GM21717 (cell line): ENCODE measurements around the gene STX4.
"Not testable (repeated sequence)": the region's sequence is repeated elsewhere in the genome, so short reads cannot be mapped to it uniquely, and the experiment has no call there.

Experiments
- ATAC-seq: cut with Tn5 transposase; IDR thresholded peaks from one replicate; pipeline ENCODE4 v1.9.1; 2021; ENCODE audit warnings: mild to moderate bottlenecking, moderate library complexity; ENCODE audit not compliant: unreplicated experiment

The STX4 gene

DNA sequence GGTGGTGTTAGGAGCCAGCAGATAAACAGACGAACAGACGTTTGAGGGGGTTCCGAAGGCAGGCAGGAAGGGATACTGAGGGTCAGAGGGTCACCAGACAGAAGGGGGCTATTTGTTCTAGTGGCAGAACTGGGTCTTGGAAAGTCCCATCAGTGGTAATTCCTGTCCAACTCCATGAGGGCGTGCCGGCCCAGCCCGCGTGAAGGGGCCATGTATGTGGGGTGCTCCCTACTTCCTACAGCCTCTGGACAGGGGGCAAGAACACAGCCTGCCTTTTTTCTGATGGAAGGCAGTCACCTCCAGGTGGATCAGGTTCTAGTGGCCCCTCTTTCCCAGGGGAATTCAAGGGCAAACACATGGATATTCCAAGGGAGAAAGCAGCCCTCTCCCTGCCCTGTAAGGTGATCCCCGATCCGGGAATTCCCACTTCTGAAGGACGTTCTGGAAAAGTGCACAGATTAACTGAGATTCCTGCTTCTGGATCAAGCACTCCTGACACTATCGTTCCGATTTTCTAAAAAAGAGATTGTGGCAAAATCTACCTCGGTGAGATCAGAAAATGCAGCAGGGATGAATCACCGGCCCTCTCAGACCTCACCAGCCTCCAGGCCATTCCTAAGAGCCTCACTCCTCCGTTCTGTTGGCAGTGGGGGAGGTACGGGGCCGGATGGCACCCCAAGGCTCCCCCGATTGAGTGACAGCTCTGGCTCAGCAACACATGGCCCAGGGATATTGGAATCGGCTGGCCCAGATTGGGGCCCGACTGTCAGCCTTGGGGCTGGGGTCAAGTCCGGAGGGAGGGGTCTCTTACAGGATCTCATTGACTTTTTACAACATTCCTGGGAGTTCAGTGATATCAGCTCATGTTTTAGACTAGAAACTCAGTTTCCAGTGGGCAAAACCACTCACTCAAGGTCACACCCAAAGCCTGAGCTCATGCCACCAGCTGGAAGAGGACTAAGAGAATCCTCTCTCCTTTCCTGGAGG, 35.3 kb upstream of the STX4 start:
- no peak for ATAC-seq

DNA sequence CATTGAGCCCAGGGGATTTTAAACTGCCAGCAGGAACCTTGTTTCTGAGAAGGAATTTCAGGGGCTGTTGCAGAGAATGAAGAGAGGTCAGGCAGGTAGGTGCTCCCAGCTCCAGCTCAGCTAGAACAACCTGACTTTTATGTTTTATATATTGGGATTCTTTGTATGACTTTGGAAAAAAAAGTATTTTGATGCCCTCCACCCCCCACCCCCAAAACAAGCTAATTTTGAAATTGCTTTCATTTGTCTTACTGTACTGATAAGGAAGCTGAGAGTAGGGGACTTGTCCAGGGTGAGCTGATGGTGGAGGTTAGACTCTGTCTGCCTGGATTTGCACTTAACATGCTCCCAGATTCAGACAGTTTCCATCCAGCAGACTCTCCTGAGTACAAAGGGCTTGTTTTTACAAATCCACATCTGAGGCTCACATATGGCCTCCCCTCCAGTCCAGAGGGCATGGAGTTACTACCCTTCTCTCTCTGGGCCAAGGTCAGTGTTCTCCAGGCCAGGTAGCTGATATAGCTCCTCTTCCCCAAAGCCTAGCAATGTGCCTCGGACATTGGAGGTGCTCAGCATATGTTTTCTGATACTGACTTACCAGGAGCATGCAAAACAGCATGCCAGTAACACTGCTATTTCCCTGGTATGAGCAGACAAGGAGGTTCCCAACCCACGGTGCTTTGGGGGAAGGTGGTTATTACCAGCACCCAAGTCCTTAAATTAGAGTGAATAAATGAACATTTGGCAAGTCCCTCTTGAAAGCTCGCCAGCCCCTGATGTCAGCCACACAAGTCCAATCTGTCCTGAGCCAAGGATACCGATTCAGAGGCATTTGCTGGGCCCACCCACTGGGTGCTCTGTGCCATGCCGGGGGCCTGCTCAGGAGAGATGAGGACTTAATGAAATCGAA, 34.3 kb upstream of the STX4 start:
- no peak for ATAC-seq

DNA sequence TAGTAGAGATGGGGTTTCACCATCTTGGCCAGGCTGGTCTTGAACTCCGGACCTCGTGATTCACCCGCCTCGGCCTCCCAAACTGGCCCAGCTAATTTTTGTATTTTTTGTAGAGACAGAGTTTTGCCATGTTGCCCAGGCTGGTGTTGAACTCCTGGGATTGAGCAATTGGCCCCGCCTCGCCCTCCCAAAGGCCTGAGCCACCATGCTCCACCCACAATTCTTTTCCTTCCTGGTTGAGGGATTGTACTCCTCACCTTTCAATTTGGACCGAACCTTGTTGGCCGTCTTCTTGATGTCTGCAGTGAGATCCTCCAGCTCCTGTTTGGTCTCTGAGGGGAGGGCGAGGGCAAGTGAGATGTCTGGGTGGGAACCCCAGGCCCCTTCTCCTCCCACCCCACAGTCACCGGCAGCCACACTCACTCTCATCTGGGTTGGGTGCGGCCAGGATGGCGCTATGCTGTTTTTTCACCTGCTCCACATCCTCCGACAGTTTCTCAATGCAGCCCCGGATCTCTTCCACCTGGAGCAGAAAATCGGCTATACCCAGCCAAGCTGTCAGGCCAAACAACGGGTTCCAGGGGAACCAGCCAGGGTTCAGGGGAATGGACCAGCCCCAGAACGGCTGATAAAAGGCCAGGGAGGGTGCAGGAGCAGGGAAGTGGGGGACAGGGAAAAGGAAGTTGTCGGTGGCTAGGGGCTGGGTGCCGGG, 32.5 kb upstream of the STX4 start:
- ATAC-seq, result no peak

DNA sequence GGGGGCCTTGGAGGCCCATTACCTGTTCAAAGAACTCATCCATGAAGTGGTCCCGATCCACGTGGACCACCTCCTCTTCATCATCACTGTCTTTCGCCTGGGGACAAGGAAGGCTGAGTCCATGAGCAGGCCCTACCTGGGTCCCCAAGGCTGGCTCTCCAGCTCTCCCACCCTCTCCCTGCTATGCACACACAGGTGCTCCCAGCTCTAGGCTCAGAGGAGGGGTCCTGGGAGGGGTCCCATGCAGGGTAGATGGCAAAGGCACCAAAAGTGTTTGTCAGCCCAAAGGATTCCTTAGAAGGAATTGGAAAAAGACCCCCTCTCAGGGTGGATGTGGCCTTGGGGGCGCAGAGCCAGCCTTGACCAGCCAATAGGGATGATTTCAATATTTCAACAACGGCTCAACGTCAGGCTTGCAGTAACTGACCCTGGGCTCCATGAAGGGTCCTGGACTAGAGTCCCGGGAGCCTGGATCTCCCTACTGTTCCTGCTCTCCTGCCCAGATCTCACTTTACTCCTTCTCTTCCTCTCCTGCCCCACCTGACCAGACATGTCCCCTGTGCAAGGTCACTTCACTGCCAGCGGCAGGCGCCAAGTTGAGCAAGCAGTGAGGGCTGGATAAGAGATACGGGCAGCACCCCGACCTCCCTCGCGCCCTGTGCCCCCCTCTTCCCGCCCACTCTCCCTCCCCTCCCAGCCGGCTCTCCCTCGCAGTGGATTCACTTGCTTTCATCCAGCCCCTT, 31.7 kb upstream of the STX4 start:
- no peak for ATAC-seq

DNA sequence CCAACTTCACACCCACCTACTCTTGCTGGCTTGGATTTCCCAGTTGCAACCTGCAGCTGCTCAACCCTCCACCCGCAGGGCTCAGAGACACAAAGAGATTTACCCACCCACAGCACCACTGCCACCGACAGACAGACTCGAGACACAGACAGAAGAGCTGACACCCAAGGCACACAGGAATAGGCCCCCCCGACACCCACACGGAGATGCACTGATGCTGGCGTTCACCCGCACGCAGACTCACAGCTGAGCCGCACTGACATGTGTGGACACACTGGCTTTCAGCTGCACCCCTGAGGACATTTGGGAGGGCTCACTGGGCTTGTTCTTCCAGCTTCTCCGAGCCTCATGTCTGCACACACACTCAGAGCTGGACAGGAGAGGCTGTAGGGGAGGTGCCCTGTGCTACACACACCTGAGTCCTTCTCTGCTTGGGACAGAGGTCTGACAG, 31.1 kb upstream of the STX4 start:
- no peak for ATAC-seq

DNA sequence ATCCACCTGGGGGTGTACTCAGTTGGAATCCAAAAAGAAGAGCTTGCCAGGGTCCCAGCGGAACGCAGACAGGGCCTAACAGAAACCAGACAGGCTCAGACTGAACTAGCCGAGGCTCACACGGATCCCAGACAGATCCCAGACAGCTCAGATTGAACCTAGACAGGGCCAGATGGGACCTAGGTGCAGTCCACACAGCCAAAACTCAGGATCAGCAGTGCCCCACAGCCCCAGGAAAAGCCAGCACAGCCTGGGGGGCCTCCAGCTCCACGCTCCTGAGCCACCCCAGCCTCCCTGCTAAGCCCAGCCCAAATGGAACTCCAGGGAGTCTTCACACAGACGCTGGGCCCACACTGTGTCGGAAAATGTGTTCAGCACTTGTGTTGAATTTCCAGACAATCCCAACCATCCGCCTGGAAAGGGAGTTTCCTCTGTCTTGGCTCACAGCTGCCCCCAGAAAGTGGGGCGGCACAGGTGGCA, 30.5 kb upstream of the STX4 start:
- ATAC-seq, result no peak

DNA sequence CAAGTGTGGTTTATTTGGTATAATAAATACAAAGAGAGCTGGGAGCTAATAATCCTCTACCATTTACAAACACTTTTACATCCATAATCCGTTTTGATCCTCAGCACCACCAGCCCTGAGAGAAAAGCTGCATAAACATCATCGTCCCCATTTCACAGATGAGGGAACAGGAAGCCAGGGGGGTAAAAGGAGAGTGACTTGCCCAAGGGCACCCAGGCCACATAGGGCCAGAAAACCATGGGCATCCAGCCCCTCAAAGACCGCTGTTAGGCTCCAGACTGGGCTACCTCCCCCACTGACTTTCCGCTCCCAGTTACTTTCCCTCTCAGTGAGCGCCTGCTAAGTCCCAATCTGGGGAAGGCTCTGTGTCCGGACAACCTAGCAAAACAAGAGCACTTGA, 29.6 kb upstream of the STX4 start:
- ATAC-seq, result no peak

DNA sequence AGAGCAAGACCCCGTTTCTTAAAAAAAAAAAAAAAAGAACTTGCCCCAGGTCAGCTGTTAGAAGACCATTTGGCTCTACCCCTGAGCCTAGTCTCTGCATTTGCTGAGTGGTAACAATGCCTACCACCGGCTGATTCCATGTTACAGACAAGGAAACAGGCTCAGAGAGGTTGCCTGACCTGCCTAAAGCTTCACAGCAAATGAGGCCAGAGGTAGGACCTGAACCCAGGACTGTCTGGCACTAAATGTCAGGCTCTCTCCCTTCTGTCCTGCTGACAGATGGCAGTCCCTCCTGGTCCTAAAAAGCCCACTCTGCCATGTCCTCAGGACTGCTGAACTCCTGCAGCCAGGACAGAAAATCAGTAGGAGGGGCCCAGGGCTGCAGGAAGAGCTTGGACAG, 28.7 kb upstream of the STX4 start:
- ATAC-seq, result no peak

DNA sequence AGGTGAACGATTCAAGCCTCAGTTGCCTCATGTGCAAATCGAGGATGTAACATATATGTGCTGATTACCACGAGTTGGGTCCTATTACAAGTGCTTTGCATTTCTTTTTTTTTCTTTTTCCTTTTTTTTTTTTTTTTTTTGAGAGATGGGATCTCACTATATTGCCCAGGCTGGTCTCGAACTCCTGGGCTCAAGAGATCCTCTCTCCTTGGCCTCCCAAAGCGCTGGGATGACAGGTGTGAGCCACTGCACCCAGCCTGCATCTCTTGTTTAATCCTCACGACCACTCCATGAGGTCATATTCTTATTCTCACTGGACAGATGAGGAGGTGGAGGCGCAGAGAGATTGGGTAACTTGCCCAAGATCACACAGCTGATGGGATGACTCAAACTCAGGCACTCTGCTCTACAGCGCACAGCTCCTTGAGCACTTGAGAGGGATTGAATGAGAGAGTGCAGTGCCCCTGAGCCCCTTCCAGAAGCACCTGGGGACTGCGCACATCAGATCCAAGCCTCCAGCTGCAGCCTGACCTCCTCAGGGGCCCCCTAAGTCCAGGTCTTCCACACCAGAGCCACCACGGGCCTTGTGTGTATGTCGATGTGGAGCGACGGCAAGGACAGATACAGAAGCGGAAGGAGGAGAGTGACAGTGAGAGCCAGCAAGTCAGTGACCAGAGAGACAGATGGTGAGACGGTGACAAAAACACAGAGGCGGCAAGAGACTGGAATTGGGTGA, 27.8 kb upstream of the STX4 start:
- ATAC-seq, result no peak

DNA sequence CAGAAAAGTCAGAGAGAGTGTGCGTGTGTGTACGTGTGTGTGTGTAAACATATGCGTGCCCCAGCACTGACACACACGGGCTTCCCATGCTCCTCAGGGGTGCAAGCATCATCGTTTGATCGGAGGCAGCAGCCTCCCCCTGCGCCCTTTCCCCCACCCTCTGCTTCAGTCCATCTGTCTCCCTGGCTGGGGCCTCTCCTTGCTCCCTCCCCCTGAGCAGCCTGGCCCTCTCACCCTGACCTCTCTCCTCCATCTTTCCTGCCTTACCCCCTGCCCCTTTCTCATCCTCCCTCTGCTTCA, 27.3 kb upstream of the STX4 start:
- ATAC-seq, result no peak

DNA sequence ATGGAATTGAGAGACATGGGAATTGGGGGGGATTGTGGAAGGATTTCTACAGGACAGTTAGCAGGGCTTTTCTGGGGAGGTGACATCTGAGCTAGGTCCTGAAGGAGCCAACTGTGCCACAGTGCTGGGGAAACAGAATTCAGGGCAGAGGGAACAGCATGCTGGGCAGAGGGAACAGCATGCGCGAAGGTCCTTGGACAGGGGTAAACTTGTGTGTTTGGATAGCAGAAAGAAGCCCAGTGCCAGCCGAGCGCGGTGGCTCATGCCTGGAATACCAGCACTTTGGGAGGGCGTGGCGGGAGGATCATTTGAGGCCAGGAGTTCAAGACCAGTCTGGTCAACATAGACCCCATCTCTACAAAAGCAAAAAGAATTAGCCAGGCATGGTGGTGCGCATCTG, 26.8 kb upstream of the STX4 start:
- ATAC-seq, result no peak

DNA sequence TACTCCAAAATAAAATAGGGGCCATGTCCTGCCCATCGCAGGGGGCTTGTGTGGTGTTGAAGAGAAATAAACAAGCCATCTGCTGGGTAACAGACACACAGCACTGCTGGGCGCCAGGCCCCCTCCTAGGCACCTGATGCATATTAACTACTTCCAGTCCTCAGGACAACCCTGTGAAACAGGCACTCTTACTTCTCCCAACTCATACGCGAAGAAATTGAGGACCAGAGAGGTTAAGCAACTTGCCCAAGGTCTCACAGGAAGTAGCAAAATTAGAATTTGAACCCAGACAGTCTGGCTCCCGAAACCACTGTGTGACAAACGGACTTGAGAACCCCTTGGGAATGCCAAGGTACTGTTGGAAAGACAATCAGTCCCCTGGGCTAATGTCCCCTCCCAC, 25.7 kb upstream of the STX4 start:
- ATAC-seq, result no peak

DNA sequence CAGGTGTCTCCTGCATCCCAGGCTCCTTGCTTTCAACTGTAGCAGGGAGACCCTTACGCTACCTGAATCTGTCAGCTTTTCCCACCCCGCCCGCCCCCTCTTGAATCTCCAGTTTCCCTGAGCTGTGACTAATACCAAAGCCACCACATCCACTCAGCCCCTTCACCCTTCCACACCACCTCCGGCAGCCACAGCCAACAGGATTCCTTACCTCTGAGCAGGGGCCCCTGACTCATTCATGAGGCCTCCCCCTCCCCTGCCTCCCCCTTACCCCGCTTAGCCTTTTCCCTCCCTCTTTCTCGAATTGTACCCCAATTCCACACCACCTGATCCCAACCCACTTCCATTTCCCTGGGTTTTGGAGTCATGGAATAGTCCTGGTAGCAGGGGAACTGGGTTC, 25.2 kb upstream of the STX4 start:
- ATAC-seq, result no peak

DNA sequence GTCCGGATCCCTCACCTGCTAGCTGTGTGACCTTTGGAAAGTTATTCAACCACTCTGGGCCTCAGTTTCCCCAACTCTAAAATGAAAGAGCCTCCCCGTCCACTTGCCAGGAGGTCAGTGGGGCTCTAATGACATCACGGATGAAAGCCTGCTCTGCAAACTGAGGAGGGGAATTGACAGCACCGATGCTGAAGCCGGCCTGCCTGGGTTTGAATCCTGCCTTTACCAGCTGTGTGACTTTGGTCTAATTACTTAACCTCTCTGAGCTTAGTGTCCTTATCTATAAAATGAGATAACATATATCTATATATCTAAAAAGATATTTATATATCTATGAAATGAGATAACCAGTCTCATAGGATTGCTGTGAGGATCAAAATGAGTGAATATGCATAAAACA, 24.8 kb upstream of the STX4 start:
- ATAC-seq, result no peak

DNA sequence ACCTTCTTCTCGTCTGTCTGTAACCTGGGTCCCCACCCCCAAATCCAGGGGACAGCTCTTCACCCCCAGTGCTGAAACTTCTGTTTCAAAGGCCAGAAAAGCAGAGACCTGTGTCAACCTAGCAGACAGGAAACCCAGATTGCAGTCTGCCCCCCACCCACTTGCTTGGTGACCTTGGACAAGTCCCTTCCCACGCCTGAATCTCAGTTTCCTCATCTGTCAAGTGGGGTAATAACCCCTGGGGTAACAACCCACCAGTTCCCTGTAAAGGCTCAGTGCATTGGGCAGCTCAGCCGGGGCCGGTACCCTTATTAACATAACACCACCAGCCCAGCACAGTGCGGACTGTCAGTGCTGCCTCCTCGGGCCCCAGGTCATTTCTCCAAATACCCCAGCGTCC, 24.2 kb upstream of the STX4 start:
- ATAC-seq, result no peak

DNA sequence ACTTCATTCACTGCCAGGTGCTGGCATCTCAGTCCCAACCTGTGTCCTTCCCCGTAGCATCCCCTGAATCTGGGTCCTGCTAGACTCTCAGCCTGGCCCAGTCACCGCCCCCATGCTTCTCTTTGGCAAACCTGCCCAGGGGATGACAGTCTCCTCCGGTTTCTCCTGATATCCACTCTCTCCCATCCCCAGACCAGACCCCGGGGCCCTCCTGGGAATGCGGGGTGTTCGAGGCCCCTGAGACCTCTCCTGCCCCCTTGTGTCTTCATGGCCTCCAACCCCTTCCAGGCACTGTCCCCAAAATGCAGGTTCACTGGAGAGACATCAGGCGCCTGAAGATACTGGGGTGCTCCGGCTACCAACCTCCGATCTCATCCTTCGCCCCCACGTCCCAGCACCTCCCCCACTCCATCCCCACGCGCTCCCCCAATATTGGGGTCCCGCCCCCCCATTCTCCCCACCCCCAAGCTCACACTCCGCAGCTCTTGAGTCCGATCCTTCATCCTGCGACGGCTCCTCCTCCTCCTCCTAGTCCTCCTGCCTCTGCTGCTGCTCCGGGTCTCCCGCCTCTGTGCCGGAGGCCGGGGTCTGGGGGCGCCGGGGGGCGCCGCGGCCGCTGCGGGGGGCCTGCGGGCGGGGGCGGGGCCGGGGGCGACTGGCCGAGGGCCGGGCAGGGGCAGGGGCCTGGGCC, 23.3 kb upstream of the STX4 start:
- ATAC-seq, result no peak

DNA sequence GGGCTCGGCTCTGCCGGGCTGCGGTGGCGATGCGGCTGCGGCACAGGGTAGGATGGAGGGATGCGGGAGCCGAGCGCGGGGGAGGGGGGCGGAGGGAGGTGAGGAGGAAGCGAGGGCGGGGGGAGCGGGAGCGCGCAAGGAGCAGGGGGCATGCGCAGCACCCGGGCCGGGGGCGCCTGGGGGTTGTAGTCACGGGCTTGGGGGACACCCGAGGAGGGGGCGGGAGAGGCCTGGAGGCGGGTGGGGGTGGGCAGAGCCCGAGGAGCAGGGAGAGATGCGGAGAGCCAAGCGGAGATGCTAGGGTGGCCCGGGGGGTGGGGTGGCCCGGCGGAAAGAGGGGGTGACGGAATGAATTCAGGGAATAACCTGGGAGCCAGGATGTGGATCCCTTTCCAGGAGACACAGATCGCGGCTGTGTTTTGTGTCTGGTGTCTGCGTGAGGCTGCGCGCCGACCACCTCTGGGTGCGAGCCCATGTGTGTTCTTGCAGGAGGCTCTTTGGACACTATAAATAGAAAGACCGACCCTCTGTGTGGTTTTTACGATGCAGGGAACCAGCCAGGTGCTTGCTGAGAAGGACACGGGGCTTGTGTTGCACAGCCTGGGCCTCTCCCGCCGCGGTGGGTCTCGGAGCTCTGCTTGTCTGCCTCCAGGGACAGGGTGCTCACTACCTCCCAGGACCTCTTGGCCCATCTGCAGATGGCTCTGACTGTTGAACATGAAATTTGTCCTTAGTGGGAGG, 22.6 kb upstream of the STX4 start, which contains the start of gene STX1B:
STX1B (minus strand) TSS at position 54 of the 741 bp plus-strand sequence. CDS start 242 bp downstream, outside the sequence.
- no peak for ATAC-seq

DNA sequence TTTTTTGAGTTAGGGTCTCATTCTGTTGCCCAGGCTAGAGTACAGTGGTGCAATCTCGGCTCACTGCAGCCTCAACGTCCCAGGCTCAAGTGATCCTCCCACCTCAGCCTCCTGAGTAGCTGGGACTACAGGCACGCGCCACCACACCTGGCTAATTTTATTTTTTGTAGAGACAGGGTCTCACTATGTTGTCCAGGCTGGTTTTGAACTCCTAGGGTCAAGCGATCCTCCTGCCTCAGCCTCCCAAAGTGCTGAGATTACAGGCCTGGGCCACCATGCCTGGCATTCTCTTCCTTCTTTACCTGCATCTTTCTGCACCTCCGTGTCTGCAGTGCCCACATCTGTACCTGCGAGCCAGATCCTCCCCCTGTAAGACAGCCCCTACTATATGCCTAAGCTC, 21.5 kb upstream of the STX4 start:
- ATAC-seq, result not testable (repeated sequence)
